Neural progenitor cell (in vitro differentiated cells): Measurements from ENCODE around the gene TMEM106C. TPM values are rescaled to one million over a fixed set of nuclear protein-coding genes. Genes with fewer than 3 reads are reported as not detected.

Experiments used
- DNase-seq: peaks from one replicate; pipeline ENCODE4 v3.0.0-alpha.2; 2016; ENCODE audit warnings: low spot score
- H2AFZ ChIP-seq: fragments of 200-600 bp; sonication (generic); replicated peaks from 2 replicates; pipeline ENCODE4 v1.6.1; 2016; ENCODE audit warnings: antibody characterized with exemption
- H3F3A ChIP-seq: fragments of 200-600 bp; sonication (generic); 2 replicates; pipeline ENCODE4 v1.6.1; 2016; ENCODE audit warnings: antibody characterized with exemption, low read depth
- H3K27ac ChIP-seq: fragments of 200-600 bp; sonication (generic); 2 replicates; pipeline ENCODE4 v1.5.1; 2016; ENCODE audit warnings: mild to moderate bottlenecking
- H3K27me3 ChIP-seq: fragments of 200-600 bp; sonication (generic); 2 replicates; pipeline ENCODE4 v1.6.1; 2016; ENCODE audit warnings: mild to moderate bottlenecking, moderate library complexity
- H3K36me3 ChIP-seq: fragments of 200-600 bp; sonication (generic); 2 replicates; pipeline ENCODE4 v1.5.1; 2016
- H3K4me1 ChIP-seq: fragments of 200-600 bp; sonication (generic); 2 replicates; pipeline ENCODE4 v1.6.1; 2016; ENCODE audit warnings: mixed run types
- H3K4me2 ChIP-seq: fragments of 200-600 bp; sonication (generic); 2 replicates; pipeline ENCODE4 v1.6.1; 2016
- H3K4me3 ChIP-seq: fragments of 200-600 bp; sonication (generic); 2 replicates; pipeline ENCODE4 v1.5.1; 2016
- H3K79me2 ChIP-seq: fragments of 200-600 bp; sonication (generic); 2 replicates; pipeline ENCODE4 v1.6.1; 2016; ENCODE audit warnings: low read depth
- H3K9ac ChIP-seq: fragments of 200-600 bp; sonication (generic); 2 replicates; pipeline ENCODE4 v1.6.1; 2016
- H3K9me3 ChIP-seq: fragments of 200-600 bp; sonication (generic); 2 replicates; pipeline ENCODE4 v1.5.1; 2016; ENCODE audit warnings: low read depth
- H4K20me1 ChIP-seq: fragments of 200-600 bp; sonication (generic); 2 replicates; pipeline ENCODE4 v1.6.1; 2016; ENCODE audit warnings: low read depth
- H3K27ac Mint-ChIP-seq: 3 replicates; pipeline ENCODE4 v1.8.0; 2021; ENCODE audit warnings: mixed read lengths
- H3K27me3 Mint-ChIP-seq: 2 replicates; pipeline ENCODE4 v1.8.0; 2022; ENCODE audit warnings: low read depth, mild to moderate bottlenecking, inconsistent platforms, moderate library complexity, mixed read lengths; ENCODE audit not compliant: insufficient read depth
- H3K36me3 Mint-ChIP-seq: 3 replicates; pipeline ENCODE4 v1.8.0; 2021; ENCODE audit warnings: mixed read lengths
- H3K4me1 Mint-ChIP-seq: 3 replicates; pipeline ENCODE4 v1.8.0; 2021; ENCODE audit warnings: mixed read lengths
- H3K4me3 Mint-ChIP-seq: 3 replicates; pipeline ENCODE4 v1.8.0; 2021; ENCODE audit warnings: mild to moderate bottlenecking, moderate library complexity, mixed read lengths
- H3K9me3 Mint-ChIP-seq: 3 replicates; pipeline ENCODE4 v1.8.0; 2020; ENCODE audit warnings: mixed read lengths
- EZH2 ChIP-seq: fragments of 200-600 bp; sonication (generic); IDR thresholded peaks from 2 replicates; pipeline ENCODE4 v1.6.1; 2017; ENCODE audit warnings: antibody characterized with exemption, mild to moderate bottlenecking, moderate library complexity
- EZH2phosphoT487 ChIP-seq: fragments of 200-600 bp; sonication (generic); IDR thresholded peaks from 2 replicates; pipeline ENCODE4 v1.6.1; 2017; ENCODE audit warnings: antibody characterized with exemption
- total RNA-seq: library from RNA; depleted of rRNA; stranded (reverse); fragments of >200 nt; gene quantifications from 2 replicates; pipeline ENCODE4 v1.2.3, GENCODE V29; 2015; ENCODE audit warnings: low replicate concordance
- TF ChIP-seq, protein P1 (sequence below): fragments of 200-600 bp; sonication (generic); IDR thresholded peaks from 2 replicates; pipeline ENCODE4 v1.5.1; 2017; ENCODE audit warnings: antibody characterized with exemption, mild to moderate bottlenecking

The TMEM106C gene
- total RNA-seq, 1 donor from 2014 or later, result 87.5 TPM

DNA sequence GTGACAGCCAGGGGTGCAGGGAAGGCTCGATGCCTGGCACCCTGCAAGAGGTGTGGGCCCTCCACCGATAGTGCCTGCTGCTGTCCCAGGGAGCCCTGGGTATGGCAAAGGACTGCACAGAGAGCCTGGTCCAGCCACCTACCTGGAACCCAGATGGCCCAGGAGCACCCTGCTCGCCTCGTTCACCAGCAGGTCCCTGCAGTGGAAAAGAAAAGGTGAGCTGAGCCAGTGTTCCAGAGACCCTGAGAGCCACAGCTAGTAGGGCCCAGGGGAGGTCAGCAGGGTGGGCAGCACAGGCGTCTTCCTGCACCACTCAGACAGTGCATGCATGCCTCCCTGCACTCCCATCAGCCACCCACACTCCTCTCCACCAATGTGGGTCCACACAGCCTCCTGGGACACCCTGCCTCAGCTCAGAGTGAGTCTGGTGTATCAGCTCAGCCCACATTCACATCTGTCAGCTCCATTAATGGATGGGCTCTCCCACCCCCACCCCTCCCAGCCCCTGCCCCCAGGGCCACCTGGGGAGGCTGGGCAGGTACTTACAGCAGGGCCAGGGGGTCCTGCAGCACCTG, 20.2 kb downstream of the TMEM106C start:
- no peak overlapping the region for H3K4me3 ChIP-seq
- TF ChIP-seq, protein P1, sequence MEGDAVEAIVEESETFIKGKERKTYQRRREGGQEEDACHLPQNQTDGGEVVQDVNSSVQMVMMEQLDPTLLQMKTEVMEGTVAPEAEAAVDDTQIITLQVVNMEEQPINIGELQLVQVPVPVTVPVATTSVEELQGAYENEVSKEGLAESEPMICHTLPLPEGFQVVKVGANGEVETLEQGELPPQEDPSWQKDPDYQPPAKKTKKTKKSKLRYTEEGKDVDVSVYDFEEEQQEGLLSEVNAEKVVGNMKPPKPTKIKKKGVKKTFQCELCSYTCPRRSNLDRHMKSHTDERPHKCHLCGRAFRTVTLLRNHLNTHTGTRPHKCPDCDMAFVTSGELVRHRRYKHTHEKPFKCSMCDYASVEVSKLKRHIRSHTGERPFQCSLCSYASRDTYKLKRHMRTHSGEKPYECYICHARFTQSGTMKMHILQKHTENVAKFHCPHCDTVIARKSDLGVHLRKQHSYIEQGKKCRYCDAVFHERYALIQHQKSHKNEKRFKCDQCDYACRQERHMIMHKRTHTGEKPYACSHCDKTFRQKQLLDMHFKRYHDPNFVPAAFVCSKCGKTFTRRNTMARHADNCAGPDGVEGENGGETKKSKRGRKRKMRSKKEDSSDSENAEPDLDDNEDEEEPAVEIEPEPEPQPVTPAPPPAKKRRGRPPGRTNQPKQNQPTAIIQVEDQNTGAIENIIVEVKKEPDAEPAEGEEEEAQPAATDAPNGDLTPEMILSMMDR, result no peak
- TF ChIP-seq EZH2phosphoT487 (no peak), EZH2 (no peak)
- H3K9me3 Mint-ChIP-seq, result no peaks in the 10 kb centered on the region
- peaks cover 10% of the 10 kb centered on the region for H3K27me3 Mint-ChIP-seq
- no peak overlapping the region for H3K4me3 Mint-ChIP-seq
- H3K4me1 Mint-ChIP-seq, result peaks cover 18% of the 10 kb centered on the region
- peaks cover 40% of the 10 kb centered on the region for H3K36me3 Mint-ChIP-seq
- no peak overlapping the region for H3K9ac ChIP-seq
- H3K79me2 ChIP-seq, result no peaks in the 10 kb centered on the region
- no peaks in the 10 kb centered on the region for H3K36me3 ChIP-seq
- H3F3A ChIP-seq, result peaks cover 4% of the 10 kb centered on the region
- no peaks in the 10 kb centered on the region for H3K9me3 ChIP-seq
- H4K20me1 ChIP-seq, result peaks cover 10% of the 10 kb centered on the region
- no peak overlapping the region for H3K4me2 ChIP-seq
- H2AFZ ChIP-seq, result no peak overlapping the region
- no peaks in the 10 kb centered on the region for H3K27me3 ChIP-seq
- peaks cover 7% of the 10 kb centered on the region for H3K4me1 ChIP-seq
- no peak overlapping the region for H3K27ac ChIP-seq
- no peak overlapping the region for H3K27ac Mint-ChIP-seq
- no peak for DNase-seq

DNA sequence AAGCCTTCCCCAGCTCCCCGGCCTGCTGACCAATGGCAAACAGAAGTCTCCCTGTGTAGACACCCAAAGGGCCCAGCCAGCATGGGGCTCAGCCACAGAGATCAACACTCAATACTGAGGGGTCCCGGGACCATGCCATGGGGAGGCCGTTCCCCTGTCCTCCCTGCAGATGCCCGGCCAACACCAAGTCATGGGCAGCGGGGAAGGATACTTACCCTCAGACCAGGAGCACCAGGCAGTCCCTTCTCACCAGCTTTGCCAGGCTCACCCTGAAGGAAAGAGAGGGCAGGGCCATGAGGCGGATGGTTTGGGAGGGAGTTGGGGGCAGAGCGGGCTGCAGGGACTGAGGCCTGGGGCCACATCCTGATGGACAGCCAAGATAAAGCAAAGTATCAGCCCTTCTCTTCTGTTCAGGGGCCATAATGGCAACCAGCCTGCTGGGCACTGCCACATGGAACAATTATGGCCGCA, 21.0 kb downstream of the TMEM106C start:
- H2AFZ ChIP-seq, result no peak overlapping the region
- Mint-ChIP-seq H3K4me3 (no peak overlapping the region), H3K4me1 (peaks cover 25% of the 10 kb centered on the region), H3K9me3 (no peaks in the 10 kb centered on the region), H3K27me3 (peaks cover 12% of the 10 kb centered on the region), H3K36me3 (peaks cover 41% of the 10 kb centered on the region), H3K27ac (no peak overlapping the region)
- H4K20me1 ChIP-seq, result peaks cover 17% of the 10 kb centered on the region
- peaks cover 9% of the 10 kb centered on the region for H3F3A ChIP-seq
- TF ChIP-seq EZH2 (no peak), EZH2phosphoT487 (no peak)
- TF ChIP-seq, protein P1, result no peak
- no peak overlapping the region for H3K9ac ChIP-seq
- H3K27ac ChIP-seq, result no peak overlapping the region
- H3K79me2 ChIP-seq, result no peaks in the 10 kb centered on the region
- no peak for DNase-seq
- H3K4me3 ChIP-seq, result no peak overlapping the region
- H3K36me3 ChIP-seq, result no peaks in the 10 kb centered on the region
- peaks cover 5% of the 10 kb centered on the region for H3K27me3 ChIP-seq
- H3K4me2 ChIP-seq, result no peak overlapping the region
- H3K9me3 ChIP-seq, result no peaks in the 10 kb centered on the region
- H3K4me1 ChIP-seq, result peaks cover 15% of the 10 kb centered on the region

DNA sequence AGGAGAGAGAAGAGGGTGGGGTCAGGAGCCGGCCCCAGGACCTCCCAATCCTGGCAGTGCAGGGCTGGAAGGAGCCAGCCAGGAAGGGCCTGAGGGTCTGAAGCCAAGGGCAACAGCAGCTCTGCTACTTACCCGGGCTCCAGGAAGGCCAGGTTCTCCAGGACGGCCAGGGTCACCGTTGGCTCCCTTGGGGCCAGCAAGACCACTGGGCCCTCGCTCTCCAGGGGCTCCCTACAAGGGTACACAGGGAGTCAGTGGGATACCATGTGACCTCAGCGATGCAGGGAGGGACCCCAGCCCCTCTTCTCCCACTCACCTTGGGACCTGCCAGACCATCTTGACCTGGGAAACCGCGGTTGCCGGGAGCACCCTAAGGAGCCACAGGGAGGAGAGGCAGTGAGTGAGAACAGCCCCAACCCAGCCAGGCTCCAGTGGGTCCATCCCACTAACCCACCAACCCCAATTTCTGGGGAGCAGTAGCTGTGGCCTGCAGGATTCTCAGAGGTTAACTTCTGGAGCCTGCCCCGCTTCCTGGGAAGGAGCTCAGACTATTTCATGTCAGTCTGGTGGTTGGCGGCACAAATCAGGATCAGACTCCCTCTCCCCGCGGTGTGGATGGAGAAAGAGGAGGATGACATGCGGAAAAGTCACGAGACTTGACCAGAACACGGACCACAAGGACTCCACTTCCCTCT, 22.3 kb downstream of the TMEM106C start:
- no peak overlapping the region for H3K4me2 ChIP-seq
- DNase-seq, result no peak
- H2AFZ ChIP-seq, result no peak overlapping the region
- no peak overlapping the region for H3K27ac ChIP-seq
- H3K9me3 ChIP-seq, result no peaks in the 10 kb centered on the region
- Mint-ChIP-seq H3K4me1 (peaks cover 39% of the 10 kb centered on the region), H3K36me3 (peaks cover 48% of the 10 kb centered on the region), H3K27ac (no peak overlapping the region), H3K9me3 (no peaks in the 10 kb centered on the region), H3K27me3 (peaks cover 16% of the 10 kb centered on the region), H3K4me3 (no peak overlapping the region)
- peaks cover 26% of the 10 kb centered on the region for H3K4me1 ChIP-seq
- H3K27me3 ChIP-seq, result peaks cover 9% of the 10 kb centered on the region
- TF ChIP-seq EZH2phosphoT487, result no peak
- no peak for TF ChIP-seq EZH2
- TF ChIP-seq, protein P1, result no peak
- no peaks in the 10 kb centered on the region for H3K36me3 ChIP-seq
- peaks cover 30% of the 10 kb centered on the region for H4K20me1 ChIP-seq
- no peaks in the 10 kb centered on the region for H3K79me2 ChIP-seq
- peaks cover 9% of the 10 kb centered on the region for H3F3A ChIP-seq
- H3K9ac ChIP-seq, result no peak overlapping the region
- H3K4me3 ChIP-seq, result no peak overlapping the region
